NCI-H1694 (cell line): ENCODE results near the gene SHISA9.

Experiments used
- DNase-seq: peaks from one replicate; lab custom pipeline; 2025; lab: John Stamatoyannopoulos, UW

Gene SHISA9

GRCh38 chr16:13270602-13271001 lies 369.2 kb downstream of the SHISA9 start:
- no peak for DNase-seq

DNA sequence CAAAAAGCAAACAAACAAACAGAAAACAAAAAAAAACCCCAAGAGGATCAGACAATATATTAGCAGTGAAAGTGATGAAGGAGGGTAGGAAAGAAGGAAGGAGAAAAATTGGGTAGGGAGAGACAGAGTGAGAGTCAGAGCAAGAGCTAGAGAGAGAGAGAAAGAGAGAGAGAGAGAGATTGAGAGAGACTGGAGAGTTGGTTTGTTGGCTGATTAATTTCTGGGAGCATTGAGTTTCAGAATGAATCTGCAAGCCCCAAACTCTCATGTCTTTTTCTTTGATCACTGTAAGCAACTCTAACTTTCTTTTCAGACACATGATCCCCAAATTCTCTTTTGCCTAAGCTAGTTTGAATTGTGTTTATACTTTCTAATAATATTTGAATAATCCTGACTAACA lies 388.1 kb downstream of the SHISA9 start:
- no peak for DNase-seq
